Measurements from ENCODE around the gene FRG2.
"Not testable (repeated sequence)": the region's sequence is repeated elsewhere in the genome, so short reads cannot be mapped to it uniquely, and the experiment has no call there.

- TF ChIP-seq CTCF, EP300, POLR2A (IDR thresholded peaks at IDR 0.05): not testable (repeated sequence)
Measured at GRCh38 chr4:189983916-189984526, 43.0 kb downstream of the FRG2 start.

All from suprapubic skin (tissue), 3 donors.